ENCODE results near the gene DDX3X. TPM values are rescaled to one million over a fixed set of nuclear protein-coding genes. Genes with fewer than 3 reads are reported as not detected.
"Not testable (repeated sequence)": the region's sequence is repeated elsewhere in the genome, so short reads cannot be mapped to it uniquely, and the experiment has no call there.

Gene DDX3X
- total RNA-seq = 100 to 1,000 TPM; 218 to 274 TPM
- polyA plus RNA-seq (2013, experiment 1 of 2) = 150 TPM
- 144 TPM for polyA plus RNA-seq (2013, experiment 2 of 2)
- long read RNA-seq, experiment 1, full-length matches to known transcripts = 20 of 98 reads
- long read RNA-seq, experiment 1, partial matches to known transcripts = 23 of 98 reads
- long read RNA-seq, experiment 1, other reads (novel, unspliced or antisense) = 55 of 98 reads
- long read RNA-seq, experiment 2, full-length matches to known transcripts = 134 of 201 reads
- long read RNA-seq, experiment 2, partial matches to known transcripts = 54 of 201 reads
- long read RNA-seq, experiment 2, other reads (novel, unspliced or antisense) = 13 of 201 reads
- long read RNA-seq, experiment 3, full-length matches to known transcripts = 276 of 327 reads
- long read RNA-seq, experiment 3, partial matches to known transcripts = 20 of 327 reads
- long read RNA-seq, experiment 3, other reads (novel, unspliced or antisense) = 31 of 327 reads
- long read RNA-seq, experiment 4, full-length matches to known transcripts = 9 of 18 reads
- long read RNA-seq, experiment 4, partial matches to known transcripts = 9 of 18 reads
- long read RNA-seq, experiment 4, other reads (novel, unspliced or antisense) = 0 of 18 reads

DNA sequence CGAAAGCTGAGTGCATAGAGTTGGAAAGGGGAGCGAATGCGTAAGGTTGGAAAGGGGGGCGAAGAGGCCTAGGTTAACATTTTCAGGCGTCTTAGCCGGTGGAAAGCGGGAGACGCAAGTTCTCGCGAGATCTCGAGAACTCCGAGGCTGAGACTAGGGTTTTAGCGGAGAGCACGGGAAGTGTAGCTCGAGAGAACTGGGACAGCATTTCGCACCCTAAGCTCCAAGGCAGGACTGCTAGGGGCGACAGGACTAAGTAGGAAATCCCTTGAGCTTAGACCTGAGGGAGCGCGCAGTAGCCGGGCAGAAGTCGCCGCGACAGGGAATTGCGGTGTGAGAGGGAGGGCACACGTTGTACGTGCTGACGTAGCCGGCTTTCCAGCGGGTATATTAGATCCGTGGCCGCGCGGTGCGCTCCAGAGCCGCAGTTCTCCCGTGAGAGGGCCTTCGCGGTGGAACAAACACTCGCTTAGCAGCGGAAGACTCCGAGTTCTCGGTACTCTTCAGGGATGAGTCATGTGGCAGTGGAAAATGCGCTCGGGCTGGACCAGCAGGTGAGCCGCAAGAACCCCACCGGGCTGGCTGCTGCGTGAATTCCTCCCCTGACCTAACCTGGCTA, at the start of gene DDX3X:
TSS of gene DDX3X (plus strand) at position 419 of the 619 bp plus-strand sequence. CDS start at position 510, 91 bp downstream.
- Mint-ChIP-seq H3K27me3 (ENCODE audit: insufficient read depth) (no peaks in the 10 kb centered on the region), H3K4me1 (peaks cover 13% of the 10 kb centered on the region), H3K4me3 (peak within 1 kb of the TSS; percentile 95)

DNA sequence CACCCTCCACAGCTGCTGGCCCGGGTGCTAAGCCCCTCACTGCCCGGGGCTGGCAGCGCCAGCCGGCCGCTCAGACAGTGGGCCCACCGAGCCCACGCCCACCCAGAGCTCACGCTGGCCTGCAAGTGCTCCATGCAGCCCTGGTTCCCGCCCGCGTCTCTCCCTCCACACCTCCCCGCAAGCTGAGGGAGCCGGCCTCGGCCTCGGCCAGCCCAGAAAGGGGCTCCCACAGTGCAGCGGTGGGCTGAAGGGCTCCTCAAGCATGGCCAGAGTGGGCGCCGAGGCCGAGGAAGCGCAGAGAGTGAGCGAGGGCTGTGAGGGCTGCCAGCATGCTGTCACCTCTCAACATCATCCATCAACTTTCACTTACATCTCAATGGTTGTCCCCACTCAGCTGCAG, 48.0 kb upstream of the DDX3X start:
- not testable (repeated sequence) for H3K4me1 Mint-ChIP-seq; H3K4me3 ChIP-seq (ENCODE audit: low read length); H3K9ac ChIP-seq (ENCODE audit: extremely low read depth, low read length, poor library complexity, severe bottlenecking); H3K27me3 ChIP-seq (ENCODE audit: control insufficient read depth, insufficient read depth, low read length, poor library complexity, severe bottlenecking); DNase-seq; H3K36me3 ChIP-seq (ENCODE audit: control insufficient read depth, insufficient read depth, low read length); H3K4me1 ChIP-seq (ENCODE audit: control insufficient read depth, insufficient read depth, low read length); H3K27me3 Mint-ChIP-seq (ENCODE audit: insufficient read depth); H3K36me3 Mint-ChIP-seq (ENCODE audit: low read depth); H3K9me3 ChIP-seq (ENCODE audit: control insufficient read depth, low read length); H3K27ac ChIP-seq (ENCODE audit: low read depth, low read length); H3K27ac Mint-ChIP-seq; H3K4me3 Mint-ChIP-seq
- WGBS, 2 experiments (ENCODE audit: insufficient coverage in 1 of 2, insufficient read length in 1 of 2) = 98% methylated on average over 15 of the region's 21 CpGs; no CpG with 5 or more reads in 1 of the 2 experiments
- H3K9me3 Mint-ChIP-seq = peaks cover 34% of the 10 kb centered on the region

More for the DNA sequence above, at the start of gene DDX3X:
- Histone ChIP-seq H3K27ac (ENCODE audit: low read depth, low read length) (peak within 1 kb of the TSS; percentile 99), H3K9me3 (ENCODE audit: control insufficient read depth, low read length) (no peaks in the 10 kb centered on the region), H3K9ac (ENCODE audit: extremely low read depth, low read length, poor library complexity, severe bottlenecking) (peak within 1 kb of the TSS; percentile 99), H3K27me3 (ENCODE audit: control insufficient read depth, insufficient read depth, low read length, poor library complexity, severe bottlenecking) (no peaks in the 10 kb centered on the region), H3K36me3 (ENCODE audit: control insufficient read depth, insufficient read depth, low read length) (peaks cover 23% of the 10 kb centered on the region), H3K4me1 (ENCODE audit: control insufficient read depth, insufficient read depth, low read length) (no peaks in the 10 kb centered on the region), H3K4me3 (ENCODE audit: low read length) (peak within 1 kb of the TSS; percentile 96)
- 0% methylated on average over 8 to 47 of the region's 47 CpGs for WGBS, 2 experiments (ENCODE audit: insufficient coverage in 1 of 2, insufficient read length in 1 of 2)
- TF ChIP-seq, protein P1, sequence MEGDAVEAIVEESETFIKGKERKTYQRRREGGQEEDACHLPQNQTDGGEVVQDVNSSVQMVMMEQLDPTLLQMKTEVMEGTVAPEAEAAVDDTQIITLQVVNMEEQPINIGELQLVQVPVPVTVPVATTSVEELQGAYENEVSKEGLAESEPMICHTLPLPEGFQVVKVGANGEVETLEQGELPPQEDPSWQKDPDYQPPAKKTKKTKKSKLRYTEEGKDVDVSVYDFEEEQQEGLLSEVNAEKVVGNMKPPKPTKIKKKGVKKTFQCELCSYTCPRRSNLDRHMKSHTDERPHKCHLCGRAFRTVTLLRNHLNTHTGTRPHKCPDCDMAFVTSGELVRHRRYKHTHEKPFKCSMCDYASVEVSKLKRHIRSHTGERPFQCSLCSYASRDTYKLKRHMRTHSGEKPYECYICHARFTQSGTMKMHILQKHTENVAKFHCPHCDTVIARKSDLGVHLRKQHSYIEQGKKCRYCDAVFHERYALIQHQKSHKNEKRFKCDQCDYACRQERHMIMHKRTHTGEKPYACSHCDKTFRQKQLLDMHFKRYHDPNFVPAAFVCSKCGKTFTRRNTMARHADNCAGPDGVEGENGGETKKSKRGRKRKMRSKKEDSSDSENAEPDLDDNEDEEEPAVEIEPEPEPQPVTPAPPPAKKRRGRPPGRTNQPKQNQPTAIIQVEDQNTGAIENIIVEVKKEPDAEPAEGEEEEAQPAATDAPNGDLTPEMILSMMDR (conservative IDR thresholded peaks at IDR 0.05) = no peak
- DNase-seq = peak; percentile 92
- Mint-ChIP-seq H3K36me3 (ENCODE audit: low read depth) (peaks cover 25% of the 10 kb centered on the region), H3K9me3 (peaks cover 20% of the 10 kb centered on the region), H3K27ac (peak within 1 kb of the TSS; percentile 99)

DNA sequence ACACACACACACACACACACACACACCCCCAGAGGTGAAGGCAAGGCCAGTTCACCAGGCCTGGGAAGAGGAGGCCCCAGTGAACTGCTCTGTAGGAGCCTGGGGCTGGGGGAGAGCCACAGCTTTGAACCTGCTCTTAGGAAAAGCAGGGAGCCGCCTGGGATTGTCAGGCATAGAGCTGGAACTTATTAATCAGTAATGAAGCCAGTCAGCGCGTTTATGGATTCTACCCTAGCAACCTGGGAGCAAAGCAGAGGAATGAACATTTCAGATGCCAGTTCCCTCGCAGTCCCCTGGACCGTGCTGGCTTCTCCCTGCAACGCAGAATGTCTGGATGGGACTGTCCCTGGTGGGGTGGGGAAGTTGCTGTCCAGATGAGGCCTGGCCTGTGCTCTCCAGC, 45.3 kb upstream of the DDX3X start:
- Histone ChIP-seq H3K9me3 (ENCODE audit: control insufficient read depth, low read length) (no peaks in the 10 kb centered on the region), H3K36me3 (ENCODE audit: control insufficient read depth, insufficient read depth, low read length) (no peaks in the 10 kb centered on the region), H3K9ac (ENCODE audit: extremely low read depth, low read length, poor library complexity, severe bottlenecking) (no peak overlapping the region), H3K4me3 (ENCODE audit: low read length) (no peak overlapping the region), H3K27me3 (ENCODE audit: control insufficient read depth, insufficient read depth, low read length, poor library complexity, severe bottlenecking) (no peaks in the 10 kb centered on the region), H3K27ac (ENCODE audit: low read depth, low read length) (peak overlapping the region; percentile 38), H3K4me1 (ENCODE audit: control insufficient read depth, insufficient read depth, low read length) (no peaks in the 10 kb centered on the region)
- TF ChIP-seq, protein P1 (conservative IDR thresholded peaks at IDR 0.05) = no peak
- DNase-seq = no peak
- WGBS, 2 experiments (ENCODE audit: insufficient coverage in 1 of 2, insufficient read length in 1 of 2) = 94 to 100% methylated on average over 1 to 6 of the region's 6 CpGs
- Mint-ChIP-seq H3K36me3 (ENCODE audit: low read depth) (no peaks in the 10 kb centered on the region), H3K27ac (no peak overlapping the region), H3K4me3 (no peak overlapping the region), H3K27me3 (ENCODE audit: insufficient read depth) (no peaks in the 10 kb centered on the region), H3K9me3 (peaks cover 44% of the 10 kb centered on the region), H3K4me1 (peaks cover 6% of the 10 kb centered on the region)
